Type B pancreatic cell (in vitro differentiated cells): ENCODE measurements around the gene C16orf96. TPM values are rescaled to one million over a fixed set of nuclear protein-coding genes. Genes with fewer than 3 reads are reported as not detected.

Experiments used
- DNase-seq: peaks from one replicate; pipeline ENCODE4 v3.0.0; 2021; ENCODE audit warnings: mixed read lengths; ENCODE audit not compliant: unreplicated experiment; ENCODE audit errors: extremely low spot score
- H3K27ac Mint-ChIP-seq: 2 replicates; pipeline ENCODE4 v1.8.0; 2021; ENCODE audit warnings: mild to moderate bottlenecking, mixed read lengths
- H3K27me3 Mint-ChIP-seq: 2 replicates; pipeline ENCODE4 v1.8.0; 2021; ENCODE audit warnings: mixed read lengths
- H3K36me3 Mint-ChIP-seq: 2 replicates; pipeline ENCODE4 v1.8.0; 2021; ENCODE audit warnings: mixed read lengths
- H3K4me1 Mint-ChIP-seq: one replicate; pipeline ENCODE4 v1.8.0; 2021; ENCODE audit warnings: mixed read lengths; ENCODE audit not compliant: unreplicated experiment
- H3K4me3 Mint-ChIP-seq: 2 replicates; pipeline ENCODE4 v1.8.0; 2021; ENCODE audit warnings: mild to moderate bottlenecking, mixed read lengths
- H3K9me3 Mint-ChIP-seq: 2 replicates; pipeline ENCODE4 v1.8.0; 2021; ENCODE audit warnings: mixed read lengths
- CTCF ChIP-seq: fragments of 200-600 bp; sonication (generic); conservative IDR thresholded peaks from 2 replicates; pipeline ENCODE4 v1.5.0; 2021; ENCODE audit warnings: antibody characterized with exemption, mild to moderate bottlenecking
- total RNA-seq: library from RNA; stranded (reverse); gene quantifications from 2 replicates; pipeline ENCODE4 v1.2.1, GENCODE V29; 2021; ENCODE audit warnings: low replicate concordance

C16orf96 gene
- total RNA-seq, 1 donor from 2014 or later, result 0.43 TPM

- DNase-seq, result no peak
- no peak for TF ChIP-seq CTCF
- no peak overlapping the region for H3K4me3 Mint-ChIP-seq
- no peaks in the 10 kb centered on the region for H3K27me3 Mint-ChIP-seq
- H3K9me3 Mint-ChIP-seq, result no peaks in the 10 kb centered on the region
- no peaks in the 10 kb centered on the region for H3K4me1 Mint-ChIP-seq
- no peaks in the 10 kb centered on the region for H3K36me3 Mint-ChIP-seq
- no peak overlapping the region for H3K27ac Mint-ChIP-seq
Observed at GRCh38 chr16:4578961-4579530, 22.9 kb downstream of the C16orf96 start.

GRCh38 chr16:4580250-4580649 is 24.1 kb downstream of the C16orf96 start:
- TF ChIP-seq CTCF, result no peak
- H3K4me3 Mint-ChIP-seq, result no peak overlapping the region
- no peak overlapping the region for H3K27ac Mint-ChIP-seq
- DNase-seq, result no peak
- H3K36me3 Mint-ChIP-seq, result no peaks in the 10 kb centered on the region
- H3K4me1 Mint-ChIP-seq, result no peaks in the 10 kb centered on the region
- no peaks in the 10 kb centered on the region for H3K9me3 Mint-ChIP-seq
- no peaks in the 10 kb centered on the region for H3K27me3 Mint-ChIP-seq

GRCh38 chr16:4583906-4584305 is 27.8 kb downstream of the C16orf96 start:
- Mint-ChIP-seq H3K27me3 (peaks cover 9% of the 10 kb centered on the region), H3K4me3 (no peak overlapping the region), H3K4me1 (no peaks in the 10 kb centered on the region), H3K9me3 (no peaks in the 10 kb centered on the region), H3K27ac (no peak overlapping the region), H3K36me3 (no peaks in the 10 kb centered on the region)
- no peak for TF ChIP-seq CTCF
- no peak for DNase-seq

- Mint-ChIP-seq H3K4me3 (no peak overlapping the region), H3K36me3 (no peaks in the 10 kb centered on the region), H3K27ac (peak overlapping the region; percentile 16), H3K4me1 (no peaks in the 10 kb centered on the region), H3K27me3 (peaks cover 10% of the 10 kb centered on the region), H3K9me3 (no peaks in the 10 kb centered on the region)
- no peak for TF ChIP-seq CTCF
- no peak for DNase-seq
Observed at GRCh38 chr16:4586291-4586690, 30.2 kb downstream of the C16orf96 start.

GRCh38 chr16:4588386-4588785 is 32.2 kb downstream of the C16orf96 start:
- DNase-seq, result no peak
- H3K36me3 Mint-ChIP-seq, result no peaks in the 10 kb centered on the region
- H3K4me3 Mint-ChIP-seq, result no peak overlapping the region
- TF ChIP-seq CTCF, result no peak
- no peak overlapping the region for H3K27ac Mint-ChIP-seq
- H3K9me3 Mint-ChIP-seq, result no peaks in the 10 kb centered on the region
- peaks cover 17% of the 10 kb centered on the region for H3K27me3 Mint-ChIP-seq
- H3K4me1 Mint-ChIP-seq, result no peaks in the 10 kb centered on the region

- Mint-ChIP-seq H3K9me3 (no peaks in the 10 kb centered on the region), H3K27me3 (peaks cover 17% of the 10 kb centered on the region), H3K4me1 (no peaks in the 10 kb centered on the region), H3K4me3 (no peak overlapping the region), H3K27ac (no peak overlapping the region), H3K36me3 (no peaks in the 10 kb centered on the region)
- no peak for DNase-seq
- TF ChIP-seq CTCF, result no peak
Observed at GRCh38 chr16:4588961-4589360, 32.8 kb downstream of the C16orf96 start.
